Central memory CD8-positive, alpha-beta T cell (primary cell): ENCODE results near the gene NDUFB5.

Source experiments
- ATAC-seq: fragments of 150-1000 bp; cut with Tn5 transposase; replicated peaks from 2 replicates; pipeline ENCODE4 v1.10.0; 2022; ENCODE audit warnings: mild to moderate bottlenecking, moderate FRiP score, moderate number of reproducible peaks; ENCODE audit not compliant: poor library complexity, severe bottlenecking; ENCODE audit errors: extremely low read depth
- DNase-seq, 2 donors: peaks; one replicate each; pipeline ENCODE4 v3.0.0; 2021; ENCODE audit warnings: low spot score in 2 of 2
- H3K27ac Mint-ChIP-seq: one replicate; pipeline ENCODE4 v1.8.0; 2022; ENCODE audit warnings: low read depth, mild to moderate bottlenecking, moderate library complexity, mixed read lengths
- H3K27me3 Mint-ChIP-seq: one replicate; pipeline ENCODE4 v1.8.0; 2022; ENCODE audit warnings: mixed read lengths
- H3K36me3 Mint-ChIP-seq: one replicate; pipeline ENCODE4 v1.8.0; 2022; ENCODE audit warnings: mild to moderate bottlenecking, moderate library complexity, mixed read lengths; ENCODE audit not compliant: insufficient read depth
- H3K4me1 Mint-ChIP-seq: one replicate; pipeline ENCODE4 v1.8.0; 2022; ENCODE audit warnings: mixed read lengths
- H3K4me3 Mint-ChIP-seq: one replicate; pipeline ENCODE4 v1.8.0; 2022; ENCODE audit warnings: mild to moderate bottlenecking, moderate library complexity, mixed read lengths
- H3K9me3 Mint-ChIP-seq: one replicate; pipeline ENCODE4 v1.8.0; 2022; ENCODE audit warnings: mixed read lengths

Gene NDUFB5

DNA sequence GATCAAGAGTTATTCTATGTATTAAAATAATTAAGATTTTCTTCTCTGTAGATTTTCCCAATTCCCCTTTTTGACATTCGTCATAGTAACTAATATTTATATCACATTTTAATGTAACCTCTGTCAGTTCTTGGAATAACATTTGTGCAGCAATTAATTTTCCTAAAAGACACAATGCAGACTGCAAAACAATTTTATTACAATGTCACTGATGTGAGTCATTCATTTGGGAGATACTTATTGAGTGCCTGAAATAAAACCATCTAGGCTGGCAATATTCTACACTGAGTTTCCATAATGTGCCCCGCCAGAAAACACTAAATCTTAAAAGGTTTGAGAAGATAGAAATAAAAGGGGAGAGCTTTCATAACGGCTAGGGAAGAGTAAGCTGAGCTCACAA, 41.6 kb downstream of the NDUFB5 start:
- Mint-ChIP-seq H3K36me3 (no peaks in the 10 kb centered on the region), H3K4me1 (no peaks in the 10 kb centered on the region), H3K27me3 (no peaks in the 10 kb centered on the region), H3K27ac (no peak overlapping the region), H3K4me3 (no peak overlapping the region), H3K9me3 (no peaks in the 10 kb centered on the region)
- ATAC-seq (no peak), DNase-seq (no peak)

DNA sequence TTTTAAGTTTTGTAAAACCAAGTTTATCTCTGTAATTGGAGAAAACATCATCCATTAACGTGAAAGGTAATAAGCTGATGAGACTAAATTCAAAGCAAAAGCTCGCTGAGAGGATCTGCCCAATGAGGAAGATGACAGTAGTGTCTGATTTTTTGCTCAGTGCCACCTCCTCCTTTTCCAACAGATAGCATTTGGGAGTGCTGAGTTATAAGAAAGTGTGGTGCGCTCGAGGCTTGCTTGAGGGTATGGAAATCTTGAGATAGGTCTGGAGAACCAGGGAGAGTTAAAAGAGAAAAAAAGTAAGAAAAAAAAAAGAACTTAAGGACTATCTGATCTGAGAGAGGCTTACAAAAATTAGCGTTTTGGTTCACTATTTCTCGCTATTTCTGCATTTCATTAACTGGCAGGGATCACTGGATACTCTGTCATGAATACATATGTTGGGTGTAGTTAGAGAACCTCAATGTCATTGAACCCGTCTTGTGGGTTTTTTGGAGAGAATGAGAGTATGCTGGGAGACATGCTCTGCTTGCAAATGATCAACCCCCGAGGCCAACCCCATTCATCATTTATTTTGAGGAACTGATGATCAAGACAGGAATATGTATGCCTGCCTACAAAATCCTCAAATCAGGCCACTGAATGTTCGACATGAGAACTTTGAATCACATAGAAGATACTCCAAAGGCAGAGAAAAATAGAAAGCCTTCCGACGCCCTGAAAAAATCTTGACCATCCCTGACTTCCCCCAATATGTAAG, 47.3 kb downstream of the NDUFB5 start:
- H3K4me1 Mint-ChIP-seq, result peaks cover 27% of the 10 kb centered on the region
- H3K27me3 Mint-ChIP-seq, result no peaks in the 10 kb centered on the region
- H3K36me3 Mint-ChIP-seq, result peaks cover 6% of the 10 kb centered on the region
- no peak overlapping the region for H3K27ac Mint-ChIP-seq
- DNase-seq (no peak), ATAC-seq (no peak)
- peak overlapping the region; percentile 95 for H3K4me3 Mint-ChIP-seq
- H3K9me3 Mint-ChIP-seq, result no peaks in the 10 kb centered on the region

DNA sequence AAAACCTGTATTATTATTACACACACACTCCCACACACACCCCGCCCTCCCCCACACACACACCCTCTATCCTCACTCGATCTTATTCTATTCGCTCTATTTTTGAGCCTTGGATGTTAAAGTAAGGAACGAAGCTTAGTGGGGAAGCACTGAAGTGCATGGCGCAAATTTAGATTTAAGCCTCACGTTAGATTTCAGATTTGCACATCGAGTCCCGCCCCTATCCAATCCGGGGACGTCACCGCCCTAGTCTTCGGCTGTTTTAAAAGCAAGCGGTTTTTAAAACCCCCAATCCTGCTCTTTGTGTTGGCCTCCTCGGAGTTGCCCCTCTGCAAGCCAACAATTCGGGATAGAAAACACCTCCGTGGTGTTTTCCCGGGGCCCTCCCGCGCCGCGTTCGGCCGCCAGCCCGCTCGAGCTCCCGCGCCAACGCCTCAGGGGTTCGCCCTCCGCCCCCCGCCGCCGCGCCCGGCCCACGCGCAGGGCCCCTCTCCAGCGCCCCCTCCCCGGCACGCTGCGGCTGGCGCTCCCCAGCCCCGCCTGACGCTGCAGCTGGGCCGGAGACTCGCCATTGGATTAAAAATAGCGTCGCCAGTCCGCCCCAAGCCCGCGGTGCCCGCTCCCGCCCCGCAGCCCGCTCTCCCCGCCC, 48.0 kb downstream of the NDUFB5 start, which contains the start of gene USP13:
TSS of gene USP13 (plus strand) at position 594 of the 649 bp plus-strand sequence. CDS start 186 bp downstream, outside the sequence.
- peak; percentile 23 to 46 for DNase-seq
- Mint-ChIP-seq H3K27me3 (no peaks in the 10 kb centered on the region), H3K4me3 (peak within 1 kb of the TSS; percentile 95), H3K4me1 (peaks cover 27% of the 10 kb centered on the region), H3K36me3 (peaks cover 7% of the 10 kb centered on the region), H3K9me3 (no peaks in the 10 kb centered on the region), H3K27ac (peak within 1 kb of the TSS; percentile 90)
- peak; percentile 59 for ATAC-seq

DNA sequence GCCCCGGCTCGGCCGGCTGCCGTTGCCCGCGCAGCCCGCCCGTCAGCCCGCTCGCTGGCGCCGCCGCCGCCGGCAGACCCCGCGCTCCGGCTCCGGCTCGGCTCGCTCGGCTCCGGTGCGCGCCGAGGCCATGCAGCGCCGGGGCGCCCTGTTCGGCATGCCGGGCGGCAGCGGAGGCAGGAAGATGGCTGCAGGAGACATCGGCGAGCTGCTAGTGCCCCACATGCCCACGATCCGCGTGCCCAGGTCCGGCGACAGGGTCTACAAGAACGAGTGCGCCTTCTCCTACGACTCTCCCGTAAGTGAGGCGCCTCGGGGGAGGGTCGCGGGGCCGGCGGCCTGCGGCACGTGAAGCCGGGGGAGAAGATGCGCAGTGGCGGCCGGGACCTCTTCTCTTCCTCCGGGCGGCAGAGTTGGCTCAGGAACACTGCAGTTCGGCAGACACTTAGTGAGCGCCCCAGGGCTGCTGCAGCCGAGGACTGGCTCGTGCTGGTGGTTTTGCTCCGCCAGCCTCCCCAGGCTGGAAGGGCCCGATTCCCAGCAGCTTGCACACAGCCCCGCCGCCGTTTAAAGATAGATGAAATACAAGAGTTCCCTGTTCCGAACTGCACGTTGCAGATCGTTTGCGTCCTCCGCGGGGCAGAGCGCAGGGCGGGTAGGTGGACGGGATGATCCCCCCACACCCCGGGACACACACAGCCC, 48.7 kb downstream of the NDUFB5 start:
- Mint-ChIP-seq H3K36me3 (peaks cover 7% of the 10 kb centered on the region), H3K4me1 (peaks cover 27% of the 10 kb centered on the region), H3K9me3 (no peaks in the 10 kb centered on the region), H3K27me3 (no peaks in the 10 kb centered on the region), H3K4me3 (peak overlapping the region; percentile 95), H3K27ac (peak overlapping the region; percentile 90)
- DNase-seq (peak; percentile 34 to 45), ATAC-seq (peak; percentile 65)

DNA sequence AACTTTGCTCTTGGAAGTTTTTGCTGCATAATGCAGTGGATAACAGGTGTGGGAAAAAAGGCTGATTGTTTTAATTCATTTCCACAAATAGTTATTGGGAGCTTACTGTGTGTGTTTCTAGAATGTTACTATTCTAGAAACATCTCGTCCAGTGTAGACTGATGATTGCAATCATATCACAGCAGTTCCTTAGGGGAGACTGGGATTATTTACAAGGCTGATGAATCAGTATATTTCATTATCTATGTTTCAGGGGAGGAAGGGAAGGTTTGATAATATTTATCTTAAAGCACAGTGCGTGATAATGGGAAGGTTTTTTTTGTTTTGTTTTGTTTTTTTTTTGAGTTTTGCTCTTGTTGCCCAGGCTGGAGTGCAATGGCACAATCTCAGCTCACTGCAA, 50.6 kb downstream of the NDUFB5 start:
- ATAC-seq (no peak), DNase-seq (no peak)
- Mint-ChIP-seq H3K27me3 (no peaks in the 10 kb centered on the region), H3K9me3 (no peaks in the 10 kb centered on the region), H3K27ac (no peak overlapping the region), H3K36me3 (peaks cover 7% of the 10 kb centered on the region), H3K4me1 (peaks cover 30% of the 10 kb centered on the region), H3K4me3 (no peak overlapping the region)

DNA sequence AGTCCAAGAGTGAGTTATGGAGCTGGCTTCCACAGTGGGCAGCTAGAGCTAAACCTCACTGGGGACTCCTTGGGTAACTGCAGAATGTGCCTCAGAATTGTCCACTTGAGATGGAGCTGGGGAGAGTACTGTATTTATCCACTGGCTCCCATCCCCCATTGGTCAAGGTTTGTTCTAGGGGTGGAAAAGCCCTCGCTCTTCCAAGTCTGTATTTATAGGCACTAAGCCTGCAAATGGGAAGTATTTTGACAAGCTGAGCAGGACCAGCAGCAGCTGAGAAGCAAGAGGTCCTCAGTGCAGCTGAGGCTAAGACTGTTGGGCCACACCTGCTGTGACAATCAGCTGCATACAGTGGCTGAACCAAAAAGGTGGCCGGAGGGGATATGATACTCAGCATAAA, 54.0 kb downstream of the NDUFB5 start:
- no peaks in the 10 kb centered on the region for H3K9me3 Mint-ChIP-seq
- DNase-seq (no peak), ATAC-seq (no peak)
- no peaks in the 10 kb centered on the region for H3K27me3 Mint-ChIP-seq
- no peak overlapping the region for H3K4me3 Mint-ChIP-seq
- peaks cover 2% of the 10 kb centered on the region for H3K36me3 Mint-ChIP-seq
- H3K4me1 Mint-ChIP-seq, result peaks cover 27% of the 10 kb centered on the region
- no peak overlapping the region for H3K27ac Mint-ChIP-seq

DNA sequence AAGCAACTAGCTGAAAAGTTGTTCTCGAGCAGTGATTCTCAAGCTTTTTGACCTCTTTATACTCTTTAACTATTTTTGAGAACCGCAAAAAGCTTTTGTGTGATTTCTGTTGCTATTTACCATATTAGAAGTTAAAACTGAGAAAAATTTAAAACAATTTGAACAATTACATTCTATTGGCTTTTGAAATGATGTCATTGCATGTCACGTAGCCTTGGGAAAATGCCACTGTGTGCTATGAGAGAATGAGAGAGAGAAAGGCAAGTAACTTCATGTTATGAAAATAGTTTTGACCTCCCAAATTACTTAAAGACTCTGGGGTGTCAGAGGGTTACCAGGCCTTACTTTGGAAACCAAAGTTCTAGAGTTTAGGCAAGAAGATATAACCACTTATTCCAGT, 56.3 kb downstream of the NDUFB5 start:
- no peaks in the 10 kb centered on the region for H3K27me3 Mint-ChIP-seq
- DNase-seq, result no peak
- H3K4me1 Mint-ChIP-seq, result peaks cover 27% of the 10 kb centered on the region
- H3K9me3 Mint-ChIP-seq, result no peaks in the 10 kb centered on the region
- H3K4me3 Mint-ChIP-seq, result no peak overlapping the region
- H3K36me3 Mint-ChIP-seq, result peaks cover 1% of the 10 kb centered on the region
- no peak for ATAC-seq
- H3K27ac Mint-ChIP-seq, result no peak overlapping the region

DNA sequence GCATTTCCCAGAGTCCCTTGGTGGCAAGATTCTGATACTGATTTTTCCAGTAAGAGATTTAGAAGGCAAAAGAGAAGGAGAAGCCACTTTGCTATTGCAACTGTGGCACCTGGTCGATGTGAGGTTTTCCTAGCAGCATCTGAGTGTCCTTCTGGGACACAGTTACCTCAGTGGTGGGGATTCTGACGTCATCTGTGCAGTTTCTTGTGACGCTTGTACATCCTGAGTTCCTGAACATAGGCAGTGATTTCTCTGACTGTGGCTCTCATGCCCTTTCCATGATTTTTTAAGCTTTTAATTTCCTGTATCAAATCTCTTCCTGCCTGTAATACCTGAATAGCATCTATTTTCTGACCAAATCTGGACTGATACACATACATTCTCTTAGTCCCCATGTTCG, 57.2 kb downstream of the NDUFB5 start:
- Mint-ChIP-seq H3K4me1 (peaks cover 30% of the 10 kb centered on the region), H3K4me3 (no peak overlapping the region), H3K36me3 (peaks cover 1% of the 10 kb centered on the region), H3K27me3 (no peaks in the 10 kb centered on the region), H3K27ac (no peak overlapping the region), H3K9me3 (no peaks in the 10 kb centered on the region)
- DNase-seq (no peak), ATAC-seq (no peak)

DNA sequence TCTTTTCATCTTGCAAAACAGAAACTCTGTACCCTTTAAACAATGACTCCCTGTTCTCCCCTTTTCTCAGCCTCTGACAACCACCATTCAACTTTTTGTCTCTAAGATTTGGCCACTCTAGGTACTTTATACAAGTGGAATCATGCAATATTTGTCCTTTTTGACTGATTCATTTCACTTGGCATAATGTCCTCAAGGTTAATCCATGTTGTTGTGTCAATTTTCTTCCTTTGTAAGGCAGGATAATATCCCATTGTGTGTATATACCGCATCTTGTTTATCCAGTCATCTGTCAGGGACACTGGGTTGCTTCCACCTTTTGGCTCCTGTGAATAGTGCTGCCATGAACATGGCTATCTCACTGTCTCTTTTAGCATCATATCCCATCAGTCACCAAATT, 58.5 kb downstream of the NDUFB5 start:
- peaks cover 30% of the 10 kb centered on the region for H3K4me1 Mint-ChIP-seq
- no peaks in the 10 kb centered on the region for H3K36me3 Mint-ChIP-seq
- H3K4me3 Mint-ChIP-seq, result no peak overlapping the region
- H3K27ac Mint-ChIP-seq, result no peak overlapping the region
- DNase-seq (no peak), ATAC-seq (no peak)
- H3K9me3 Mint-ChIP-seq, result no peaks in the 10 kb centered on the region
- no peaks in the 10 kb centered on the region for H3K27me3 Mint-ChIP-seq

DNA sequence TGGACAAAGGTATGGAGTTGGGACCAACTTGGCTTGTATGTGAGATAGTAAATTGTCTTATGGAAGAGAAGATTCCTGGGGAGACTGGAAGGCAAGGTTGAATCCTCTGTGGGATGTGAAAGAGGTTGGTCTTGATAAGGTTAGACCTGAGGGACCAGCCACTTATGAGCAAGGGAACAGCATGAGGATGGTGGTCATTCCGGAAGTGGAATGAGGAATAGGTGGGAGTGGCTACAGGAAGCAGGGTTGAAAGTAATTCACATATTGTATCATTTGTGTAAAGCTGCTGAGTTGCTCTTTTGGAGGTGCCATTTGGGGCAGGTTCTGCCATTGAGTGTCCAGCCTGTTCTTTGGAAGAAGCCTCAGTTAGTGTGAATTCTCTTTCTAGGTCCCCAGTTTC, 61.4 kb downstream of the NDUFB5 start:
- Mint-ChIP-seq H3K27ac (no peak overlapping the region), H3K4me1 (peaks cover 25% of the 10 kb centered on the region), H3K4me3 (no peak overlapping the region), H3K9me3 (no peaks in the 10 kb centered on the region), H3K36me3 (no peaks in the 10 kb centered on the region), H3K27me3 (no peaks in the 10 kb centered on the region)
- DNase-seq, result no peak
- no peak for ATAC-seq

DNA sequence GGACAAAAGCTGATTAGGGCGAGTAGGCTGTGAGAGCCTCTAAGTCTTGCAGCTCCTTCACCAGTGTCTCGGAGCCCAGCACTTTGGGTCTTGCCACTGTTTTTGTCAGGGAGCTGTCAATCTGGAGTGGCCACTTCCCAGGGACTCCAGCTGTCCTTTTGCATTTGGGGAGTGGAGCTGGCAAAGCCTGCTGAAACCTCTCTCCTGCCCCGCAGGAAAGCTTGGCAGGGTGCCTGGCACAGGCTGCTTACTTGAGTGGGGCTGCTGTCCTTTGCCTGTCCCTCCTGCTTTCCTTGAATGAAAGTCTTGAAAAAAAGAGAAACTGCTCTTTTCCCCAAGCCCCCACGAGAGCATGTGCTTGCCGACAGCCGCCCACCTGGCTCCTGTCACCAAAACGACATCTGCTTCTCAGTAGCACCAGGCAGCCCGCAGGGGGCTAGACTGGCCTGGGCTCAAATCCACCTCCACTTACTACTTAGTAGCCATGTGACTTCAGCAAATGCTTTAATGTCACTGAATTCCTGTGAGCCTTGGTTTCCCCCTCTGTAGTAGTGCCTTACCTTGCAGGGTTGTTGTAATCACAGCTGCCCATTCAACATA, 61.9 kb downstream of the NDUFB5 start:
- no peaks in the 10 kb centered on the region for H3K36me3 Mint-ChIP-seq
- DNase-seq (no peak), ATAC-seq (no peak)
- H3K9me3 Mint-ChIP-seq, result no peaks in the 10 kb centered on the region
- no peaks in the 10 kb centered on the region for H3K27me3 Mint-ChIP-seq
- peaks cover 25% of the 10 kb centered on the region for H3K4me1 Mint-ChIP-seq
- H3K27ac Mint-ChIP-seq, result no peak overlapping the region
- H3K4me3 Mint-ChIP-seq, result no peak overlapping the region

DNA sequence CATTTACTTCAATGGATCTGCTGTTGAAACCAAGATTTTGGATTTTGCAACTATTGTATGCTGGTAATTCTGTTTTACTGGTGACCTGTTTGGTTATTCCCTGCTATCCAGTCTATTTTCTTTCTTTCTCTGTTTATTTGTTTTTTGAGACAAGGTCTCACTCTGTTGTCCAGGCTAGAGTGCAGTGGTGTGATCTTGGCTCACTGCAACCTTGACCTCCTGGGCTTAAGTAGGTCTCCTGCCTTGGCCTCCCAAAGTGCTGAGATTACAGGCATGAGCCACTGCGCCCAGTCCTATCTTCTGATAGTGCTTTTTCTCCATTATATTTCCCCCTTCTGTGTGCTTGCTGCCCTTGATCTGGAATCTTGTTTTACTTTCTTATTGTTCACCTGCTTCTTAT, 63.8 kb downstream of the NDUFB5 start:
- Mint-ChIP-seq H3K27ac (no peak overlapping the region), H3K36me3 (no peaks in the 10 kb centered on the region), H3K4me3 (no peak overlapping the region), H3K27me3 (no peaks in the 10 kb centered on the region), H3K4me1 (peaks cover 25% of the 10 kb centered on the region), H3K9me3 (no peaks in the 10 kb centered on the region)
- DNase-seq, result no peak
- no peak for ATAC-seq
